GM10847 (cell line): Measurements from ENCODE around the gene IQSEC1.

ENCODE experiments used
- POLR2A ChIP-seq: IDR thresholded peaks from 2 replicates; pipeline ENCODE4 v1.6.1; 2011; ENCODE audit not compliant: insufficient read length; ENCODE audit errors: extremely low read depth

The IQSEC1 gene

GRCh38 chr3:12946251-12946648 lies 127.0 kb downstream of the IQSEC1 start:
- TF ChIP-seq POLR2A, result no peak

GRCh38 chr3:12944849-12945248 lies 128.4 kb downstream of the IQSEC1 start:
- TF ChIP-seq POLR2A, result no peak

GRCh38 chr3:12944413-12944812 lies 128.8 kb downstream of the IQSEC1 start:
- no peak for TF ChIP-seq POLR2A

GRCh38 chr3:12943124-12944021 lies 129.9 kb downstream of the IQSEC1 start:
- no peak for TF ChIP-seq POLR2A

GRCh38 chr3:12941495-12942023 lies 131.7 kb downstream of the IQSEC1 start:
- no peak for TF ChIP-seq POLR2A

- no peak for TF ChIP-seq POLR2A
Measured at GRCh38 chr3:12940854-12941253, 132.4 kb downstream of the IQSEC1 start.

- TF ChIP-seq POLR2A, result no peak
Measured at GRCh38 chr3:12939137-12939536, 134.1 kb downstream of the IQSEC1 start.

GRCh38 chr3:12938258-12938711 lies 134.9 kb downstream of the IQSEC1 start:
- no peak for TF ChIP-seq POLR2A

GRCh38 chr3:12935861-12936830 lies 137.1 kb downstream of the IQSEC1 start:
- TF ChIP-seq POLR2A, result no peak

GRCh38 chr3:12935023-12935860 lies 138.0 kb downstream of the IQSEC1 start:
- TF ChIP-seq POLR2A, result no peak

- no peak for TF ChIP-seq POLR2A
Measured at GRCh38 chr3:12934431-12934830, 138.8 kb downstream of the IQSEC1 start.

GRCh38 chr3:12933901-12934300 lies 139.3 kb downstream of the IQSEC1 start:
- TF ChIP-seq POLR2A, result no peak

- TF ChIP-seq POLR2A, result no peak
Measured at GRCh38 chr3:12932754-12933153, 140.5 kb downstream of the IQSEC1 start.

- no peak for TF ChIP-seq POLR2A
Measured at GRCh38 chr3:12932347-12932746, 140.9 kb downstream of the IQSEC1 start.
